ENCODE measurements around the gene CACNG3. TPM values are rescaled to one million over a fixed set of nuclear protein-coding genes. Genes with fewer than 3 reads are reported as not detected.

The CACNG3 gene
- total and polyA plus RNA-seq, 2 experiments from 2014 or later = not detected

- H3K9me3 ChIP-seq (ENCODE audit: low read depth) = no peaks in the 10 kb centered on the region
- no peaks in the 10 kb centered on the region for H3K9me2 ChIP-seq (replicated peaks; ENCODE audit: insufficient read depth)
- 55% methylated on average over 9 of the region's 9 CpGs for WGBS (ENCODE audit: low lambda C conversion rate, missing lambda C conversion rate)
- TF ChIP-seq EZH2 (IDR thresholded peaks at IDR 0.05; ENCODE audit: borderline replicate concordance) (no peak), EZH2phosphoT487 (IDR thresholded peaks at IDR 0.05; ENCODE audit: low read depth, severe bottlenecking, unreplicated experiment) (no peak)
- no peak overlapping the region for H3K4me2 ChIP-seq
- H4K20me1 ChIP-seq (ENCODE audit: insufficient read depth, poor library complexity, severe bottlenecking) = no peaks in the 10 kb centered on the region
- H3K79me2 ChIP-seq = no peaks in the 10 kb centered on the region
- no peak overlapping the region for H2AFZ ChIP-seq
- no peak for DNase-seq (ENCODE audit: low spot score)
- H3K4me3 ChIP-seq = no peak overlapping the region
- H3K27me3 ChIP-seq = no peaks in the 10 kb centered on the region
- H3K27ac ChIP-seq = no peak overlapping the region
- H3K4me1 ChIP-seq (ENCODE audit: insufficient read depth) = no peaks in the 10 kb centered on the region
- no peaks in the 10 kb centered on the region for H3K36me3 ChIP-seq (replicated peaks; ENCODE audit: insufficient read depth, low read depth)
Measured at GRCh38 chr16:24348545-24349290, 92.6 kb downstream of the CACNG3 start.

GRCh38 chr16:24349320-24349719 is 93.2 kb downstream of the CACNG3 start:
- Histone ChIP-seq H3K27me3 (no peaks in the 10 kb centered on the region), H2AFZ (no peak overlapping the region), H3K27ac (no peak overlapping the region), H3K9me2 (replicated peaks; ENCODE audit: insufficient read depth) (no peaks in the 10 kb centered on the region), H3K4me3 (no peak overlapping the region), H4K20me1 (ENCODE audit: insufficient read depth, poor library complexity, severe bottlenecking) (no peaks in the 10 kb centered on the region), H3K4me2 (no peak overlapping the region), H3K79me2 (no peaks in the 10 kb centered on the region), H3K4me1 (ENCODE audit: insufficient read depth) (no peaks in the 10 kb centered on the region), H3K9me3 (ENCODE audit: low read depth) (no peaks in the 10 kb centered on the region), H3K36me3 (replicated peaks; ENCODE audit: insufficient read depth, low read depth) (no peaks in the 10 kb centered on the region)
- WGBS (ENCODE audit: low lambda C conversion rate, missing lambda C conversion rate) = 73% methylated on average over 8 of the region's 8 CpGs
- no peak for DNase-seq (ENCODE audit: low spot score)
- TF ChIP-seq EZH2 (IDR thresholded peaks at IDR 0.05; ENCODE audit: borderline replicate concordance) (no peak), EZH2phosphoT487 (IDR thresholded peaks at IDR 0.05; ENCODE audit: low read depth, severe bottlenecking, unreplicated experiment) (no peak), CTCF (IDR thresholded peaks at IDR 0.05; ENCODE audit: poor library complexity) (no peak)

- H3K27me3 ChIP-seq = no peaks in the 10 kb centered on the region
- WGBS (ENCODE audit: low lambda C conversion rate, missing lambda C conversion rate) = 90% methylated on average over 5 of the region's 5 CpGs
- H2AFZ ChIP-seq = no peak overlapping the region
- H3K4me3 ChIP-seq = no peak overlapping the region
- H3K9me2 ChIP-seq (replicated peaks; ENCODE audit: insufficient read depth) = no peaks in the 10 kb centered on the region
- no peaks in the 10 kb centered on the region for H3K79me2 ChIP-seq
- H3K27ac ChIP-seq = no peak overlapping the region
- TF ChIP-seq EZH2phosphoT487 (IDR thresholded peaks at IDR 0.05; ENCODE audit: low read depth, severe bottlenecking, unreplicated experiment) = no peak
- TF ChIP-seq CTCF (IDR thresholded peaks at IDR 0.05; ENCODE audit: poor library complexity) = no peak
- H3K9me3 ChIP-seq (ENCODE audit: low read depth) = no peaks in the 10 kb centered on the region
- no peaks in the 10 kb centered on the region for H3K36me3 ChIP-seq (replicated peaks; ENCODE audit: insufficient read depth, low read depth)
- no peaks in the 10 kb centered on the region for H3K4me1 ChIP-seq (ENCODE audit: insufficient read depth)
- no peaks in the 10 kb centered on the region for H4K20me1 ChIP-seq (ENCODE audit: insufficient read depth, poor library complexity, severe bottlenecking)
- DNase-seq (ENCODE audit: low spot score) = no peak
- no peak overlapping the region for H3K4me2 ChIP-seq
Measured at GRCh38 chr16:24352746-24353145, 96.6 kb downstream of the CACNG3 start.

- no peaks in the 10 kb centered on the region for H3K9me2 ChIP-seq (replicated peaks; ENCODE audit: insufficient read depth)
- TF ChIP-seq EZH2 (IDR thresholded peaks at IDR 0.05; ENCODE audit: borderline replicate concordance) (no peak), EZH2phosphoT487 (IDR thresholded peaks at IDR 0.05; ENCODE audit: low read depth, severe bottlenecking, unreplicated experiment) (no peak), CTCF (IDR thresholded peaks at IDR 0.05; ENCODE audit: poor library complexity) (no peak)
- 74% methylated on average over 5 of the region's 5 CpGs for WGBS (ENCODE audit: low lambda C conversion rate, missing lambda C conversion rate)
- no peaks in the 10 kb centered on the region for H3K36me3 ChIP-seq (replicated peaks; ENCODE audit: insufficient read depth, low read depth)
- no peak overlapping the region for H3K27ac ChIP-seq
- no peak overlapping the region for H2AFZ ChIP-seq
- H3K79me2 ChIP-seq = no peaks in the 10 kb centered on the region
- no peaks in the 10 kb centered on the region for H3K4me1 ChIP-seq (ENCODE audit: insufficient read depth)
- no peak overlapping the region for H3K4me2 ChIP-seq
- no peaks in the 10 kb centered on the region for H3K9me3 ChIP-seq (ENCODE audit: low read depth)
- no peak for DNase-seq (ENCODE audit: low spot score)
- H3K27me3 ChIP-seq = no peaks in the 10 kb centered on the region
- no peak overlapping the region for H3K4me3 ChIP-seq
- H4K20me1 ChIP-seq (ENCODE audit: insufficient read depth, poor library complexity, severe bottlenecking) = no peaks in the 10 kb centered on the region
Measured at GRCh38 chr16:24353622-24354021, 97.5 kb downstream of the CACNG3 start.
